GM12892 (cell line): ENCODE results near the gene TXK.
A peak's percentile ranks its signal among the peaks of the same experiment; 100 is the strongest.

Experiments
- DNase-seq: peaks from one replicate; pipeline ENCODE4 v3.0.0; 2011; ENCODE audit not compliant: insufficient read length
- FAIRE-seq: peaks from 2 replicates; lab custom pipeline; 2011; peaks lifted over from hg19 to GRCh38; lab: Jason Lieb, UNC
- POLR2A ChIP-seq: IDR thresholded peaks from 2 replicates; pipeline ENCODE4 v1.6.1; 2011; ENCODE audit warnings: low read depth, low read length, control low read depth
- POLR2AphosphoS5 ChIP-seq: IDR thresholded peaks from 2 replicates; pipeline ENCODE4 v1.6.1; 2011; ENCODE audit warnings: low read depth, low read length, control low read depth
- TAF1 ChIP-seq: IDR thresholded peaks from 2 replicates; pipeline ENCODE4 v1.6.1; 2011; ENCODE audit warnings: low read depth, mild to moderate bottlenecking, control low read depth, low read length, borderline replicate concordance

TXK gene

DNA sequence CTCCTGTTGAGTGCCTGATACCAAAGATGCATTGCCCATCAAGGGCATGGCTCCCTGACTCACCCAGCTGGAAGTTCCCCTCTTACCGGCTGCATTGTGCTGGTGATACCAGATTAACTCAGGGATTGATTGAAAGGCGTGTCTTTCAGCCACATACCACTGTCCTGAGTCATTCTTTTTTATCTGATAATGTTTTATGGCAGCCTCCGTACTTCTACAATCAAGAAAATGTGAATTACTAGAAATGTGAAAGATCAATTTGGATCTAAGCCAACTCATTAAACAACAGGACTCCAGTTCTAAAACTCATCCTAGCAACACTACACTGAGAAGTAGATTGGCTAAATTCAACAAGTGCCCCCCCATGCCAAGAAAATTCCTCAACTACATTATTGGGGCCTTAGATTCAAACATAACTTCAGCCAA is 40.0 kb downstream of the TXK start:
- no peak for DNase-seq
- TF ChIP-seq TAF1, result no peak
- TF ChIP-seq POLR2AphosphoS5, result no peak
- TF ChIP-seq POLR2A, result no peak
- FAIRE-seq, result no peak

GRCh38 chr4:48090621-48091020 is 43.4 kb downstream of the TXK start:
- DNase-seq (no peak), FAIRE-seq (no peak)
- no peak for TF ChIP-seq POLR2AphosphoS5
- TF ChIP-seq POLR2A, result no peak
- no peak for TF ChIP-seq TAF1

GRCh38 chr4:48085821-48086589 is 48.0 kb downstream of the TXK start:
- peak; percentile 33 for FAIRE-seq
- TF ChIP-seq POLR2A, result no peak
- no peak for TF ChIP-seq POLR2AphosphoS5
- TF ChIP-seq TAF1, result no peak
- DNase-seq, result no peak

DNA sequence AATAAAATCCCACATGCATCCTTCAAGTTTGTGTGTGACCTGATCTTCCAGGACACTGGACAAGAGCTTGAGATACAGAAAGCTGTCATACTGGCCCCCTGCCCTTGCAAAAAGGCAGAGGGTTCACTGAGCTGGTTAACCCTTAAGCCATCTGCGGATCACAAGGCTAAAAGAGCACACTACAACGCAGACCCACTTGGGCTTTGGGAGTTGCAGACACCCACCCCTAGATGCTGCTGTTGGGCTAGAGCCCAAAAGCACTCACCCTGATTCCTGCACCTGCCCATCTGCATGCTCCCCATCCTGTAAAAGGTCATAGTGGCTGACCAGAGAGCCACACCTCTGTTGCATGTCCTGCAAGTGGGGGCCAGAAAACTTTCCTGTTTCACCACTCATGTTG is 51.1 kb downstream of the TXK start:
- no peak for TF ChIP-seq TAF1
- no peak for TF ChIP-seq POLR2A
- no peak for TF ChIP-seq POLR2AphosphoS5
- DNase-seq (no peak), FAIRE-seq (no peak)

DNA sequence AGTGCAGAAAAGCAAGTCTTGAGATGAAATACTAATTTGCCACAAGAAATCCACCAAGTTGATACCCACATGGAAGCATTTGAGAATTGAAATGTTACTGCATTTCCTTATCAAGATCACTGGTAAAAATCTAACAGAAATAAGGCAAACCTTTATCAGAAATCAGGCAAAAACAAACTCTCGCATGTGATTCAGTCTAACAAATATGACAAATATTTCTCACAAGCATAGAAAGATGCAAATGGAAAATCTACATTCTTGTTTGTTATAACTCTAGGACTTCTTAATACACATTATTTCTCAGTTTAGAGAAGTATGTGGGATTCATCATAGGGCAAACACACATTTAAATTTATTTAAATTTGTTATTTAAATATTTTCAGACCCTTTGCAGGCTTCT is 52.9 kb downstream of the TXK start:
- DNase-seq (no peak), FAIRE-seq (no peak)
- TF ChIP-seq POLR2AphosphoS5 (no peak), TAF1 (no peak), POLR2A (no peak)

DNA sequence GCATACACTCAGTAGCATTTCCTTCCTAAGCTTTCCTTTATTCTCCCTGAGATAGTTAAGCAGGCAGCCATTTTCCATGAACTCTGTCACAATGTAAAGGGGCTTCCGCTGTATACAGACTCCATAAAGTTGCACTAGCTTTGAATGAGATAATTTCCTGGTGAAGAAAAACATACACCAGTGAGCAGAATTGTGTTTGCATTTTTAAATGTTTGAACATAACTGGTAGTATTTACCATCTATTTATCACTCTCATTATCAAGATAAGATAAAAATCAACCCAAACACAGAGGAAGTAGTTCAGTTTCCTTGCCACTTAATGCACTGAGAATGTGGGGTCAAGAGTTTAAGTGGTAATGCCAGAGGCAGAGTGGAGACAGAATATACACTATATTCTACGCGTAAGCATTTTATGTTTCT is 54.1 kb downstream of the TXK start:
- TF ChIP-seq TAF1, result no peak
- TF ChIP-seq POLR2AphosphoS5, result no peak
- no peak for TF ChIP-seq POLR2A
- FAIRE-seq (no peak), DNase-seq (no peak)

GRCh38 chr4:48078862-48079655 is 55.0 kb downstream of the TXK start:
- TF ChIP-seq POLR2AphosphoS5, result no peak
- no peak for TF ChIP-seq TAF1
- no peak for TF ChIP-seq POLR2A
- DNase-seq (no peak), FAIRE-seq (no peak)

DNA sequence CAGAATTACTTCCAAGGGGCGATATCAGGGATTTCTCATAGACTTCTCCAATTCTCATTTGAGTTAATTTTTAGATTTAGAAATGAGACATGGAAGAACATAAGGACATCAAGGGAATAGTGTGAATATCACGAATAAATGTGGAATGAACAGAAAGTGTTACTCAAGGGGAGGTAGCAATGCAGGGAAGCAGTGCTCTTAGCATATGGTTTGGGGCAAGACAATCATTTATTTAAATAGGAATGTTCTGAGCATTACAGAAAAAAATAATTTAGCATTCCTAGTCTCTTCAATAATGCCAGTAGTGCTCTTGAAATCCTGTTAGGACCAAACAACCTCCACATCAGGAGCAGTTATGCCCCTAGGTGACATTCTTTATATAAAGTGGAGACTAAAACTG is 55.6 kb downstream of the TXK start:
- no peak for TF ChIP-seq POLR2A
- TF ChIP-seq TAF1, result no peak
- no peak for TF ChIP-seq POLR2AphosphoS5
- DNase-seq (no peak), FAIRE-seq (no peak)

GRCh38 chr4:48074657-48075056 is 59.4 kb downstream of the TXK start:
- TF ChIP-seq TAF1 (no peak), POLR2A (no peak), POLR2AphosphoS5 (no peak)
- no peak for FAIRE-seq
- no peak for DNase-seq

GRCh38 chr4:48073567-48074103 is 60.4 kb downstream of the TXK start:
- FAIRE-seq (no peak), DNase-seq (no peak)
- no peak for TF ChIP-seq POLR2A
- no peak for TF ChIP-seq POLR2AphosphoS5
- no peak for TF ChIP-seq TAF1

DNA sequence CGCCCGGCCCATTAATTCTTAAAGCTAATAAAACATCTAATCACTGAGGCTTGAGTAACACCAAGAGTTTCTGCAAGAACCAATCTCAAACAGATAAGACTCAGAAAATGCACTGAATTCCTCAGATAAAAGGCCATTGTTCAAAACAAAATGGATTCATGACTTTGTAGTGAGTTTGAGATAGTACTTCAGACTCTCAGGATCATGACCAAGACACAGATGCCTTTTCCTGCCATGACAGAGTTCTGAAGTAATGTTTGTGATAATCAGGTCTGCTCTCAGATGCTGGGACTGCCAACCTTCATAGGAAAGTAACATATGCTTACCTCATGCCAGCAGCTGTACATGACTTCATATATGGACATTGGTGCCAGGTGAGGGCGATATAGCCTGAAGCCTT is 62.9 kb downstream of the TXK start:
- TF ChIP-seq POLR2A (no peak), TAF1 (no peak), POLR2AphosphoS5 (no peak)
- DNase-seq (no peak), FAIRE-seq (no peak)
